IMR-90 (cell line): ENCODE results near the gene PLPP4. TPM values are rescaled to one million over a fixed set of nuclear protein-coding genes. Genes with fewer than 3 reads are reported as not detected.

Source experiments
- ATAC-seq: fragments of 200-7000 bp; cut with Tn5 transposase; 2 replicates; pipeline ENCODE4 v1.9.1; 2020; ENCODE audit warnings: low read depth, mild to moderate bottlenecking, moderate library complexity
- BruUV-seq: library from RNA; stranded (reverse); fragments of 400-500 nt; replicated peaks from 2 replicates; lab custom pipeline; 2021; lab: Mats Ljungman, UMichigan
- CTCF ChIA-PET: fragments of 300-600 bp; formaldehyde crosslinking; extraction: SDS; loops from one replicate; lab custom pipeline; 2021; ENCODE audit warnings: antibody characterized with exemption; lab: Yijun Ruan, JAX
- POLR2A ChIA-PET: fragments of 300-600 bp; sonication (Branson Sonifier 250); formaldehyde crosslinking; loops from one replicate; lab custom pipeline; 2022; ENCODE audit warnings: antibody characterized with exemption; ENCODE audit not compliant: unreplicated experiment; lab: Charles Lee
- DNase-seq: peaks from one replicate; pipeline ENCODE4 v3.0.0; 2013
- H2AFZ ChIP-seq: replicated peaks from 2 replicates; pipeline ENCODE3; 2013; ENCODE audit warnings: low read length, mild to moderate bottlenecking; ENCODE audit not compliant: poor library complexity
- H2AK5ac ChIP-seq: 2 replicates; pipeline ENCODE4 v1.6.1; 2013; ENCODE audit warnings: low read depth, low read length, inconsistent platforms
- H2AK9ac ChIP-seq: replicated peaks from 2 replicates; pipeline ENCODE3; 2013; ENCODE audit warnings: mild to moderate bottlenecking, low read depth, low read length, moderate library complexity; ENCODE audit not compliant: poor library complexity
- H2BK120ac ChIP-seq: 2 replicates; pipeline ENCODE4 v1.6.1; 2013; ENCODE audit warnings: low read depth, low read length, inconsistent platforms
- H2BK15ac ChIP-seq: 3 replicates; pipeline ENCODE4 v1.6.1; 2013; ENCODE audit warnings: low read depth, low read length, inconsistent platforms
- H2BK20ac ChIP-seq: 2 replicates; pipeline ENCODE4 v1.6.1; 2013; ENCODE audit warnings: low read depth, mild to moderate bottlenecking, inconsistent platforms, low read length, moderate library complexity
- H2BK5ac ChIP-seq: 2 replicates; pipeline ENCODE4 v1.6.1; 2013; ENCODE audit warnings: mild to moderate bottlenecking, low read depth, low read length, inconsistent platforms; ENCODE audit not compliant: poor library complexity, severe bottlenecking
- H3K14ac ChIP-seq: replicated peaks from 2 replicates; pipeline ENCODE4 v1.6.1; 2013; ENCODE audit warnings: low read depth, low read length, inconsistent platforms
- H3K18ac ChIP-seq: 2 replicates; pipeline ENCODE4 v1.6.1; 2013; ENCODE audit warnings: low read depth, low read length, control low read depth
- H3K23ac ChIP-seq: 2 replicates; pipeline ENCODE4 v1.6.1; 2013; ENCODE audit warnings: low read depth, low read length, inconsistent platforms
- H3K27ac ChIP-seq: 2 replicates; pipeline ENCODE4 v1.5.1; 2013; ENCODE audit warnings: mild to moderate bottlenecking, control low read depth, low read length; ENCODE audit not compliant: insufficient read depth
- H3K27me3 ChIP-seq: 2 replicates; pipeline ENCODE4 v1.6.1; 2013; ENCODE audit warnings: low read length; ENCODE audit not compliant: control insufficient read depth, insufficient read depth
- H3K36me3 ChIP-seq: 2 replicates; pipeline ENCODE4 v1.6.1; 2013; ENCODE audit warnings: low read length, mixed read lengths; ENCODE audit not compliant: control insufficient read depth, insufficient read depth
- H3K4ac ChIP-seq: 2 replicates; pipeline ENCODE4 v1.6.1; 2013; ENCODE audit warnings: low read depth, low read length, inconsistent platforms
- H3K4me1 ChIP-seq: 2 replicates; pipeline ENCODE4 v1.6.1; 2013; ENCODE audit warnings: low read length, mixed read lengths; ENCODE audit not compliant: control insufficient read depth, insufficient read depth
- H3K4me2 ChIP-seq: 2 replicates; pipeline ENCODE4 v1.6.1; 2013; ENCODE audit warnings: low read depth, mild to moderate bottlenecking, control low read depth, low read length, moderate library complexity
- H3K4me3 ChIP-seq: 2 replicates; pipeline ENCODE4 v1.5.1; 2013; ENCODE audit warnings: low read depth, mild to moderate bottlenecking, control low read depth, low read length, moderate library complexity; ENCODE audit not compliant: insufficient read depth
- H3K56ac ChIP-seq: 2 replicates; pipeline ENCODE4 v1.6.1; 2013; ENCODE audit warnings: low read length, inconsistent platforms; ENCODE audit not compliant: insufficient read depth; ENCODE audit errors: extremely low read depth
- H3K79me1 ChIP-seq, 2 experiments: 2 replicates each; pipeline ENCODE4 v1.6.1; 2013; ENCODE audit warnings: low read length in 2 of 2, inconsistent platforms in 1 of 2, low read depth in 1 of 2
- H3K9ac ChIP-seq: 2 replicates; pipeline ENCODE4 v1.6.1; 2013; ENCODE audit warnings: low read depth, low read length, control low read depth
- H3K9me1 ChIP-seq: 2 replicates; pipeline ENCODE4 v1.6.1; 2013; ENCODE audit warnings: low read length, inconsistent platforms; ENCODE audit not compliant: insufficient read depth
- H3K9me3 ChIP-seq: 2 replicates; pipeline ENCODE4 v1.6.1; 2013; ENCODE audit warnings: low read length; ENCODE audit not compliant: control insufficient read depth, insufficient read depth
- H4K20me1 ChIP-seq: 2 replicates; pipeline ENCODE4 v1.6.1; 2013; ENCODE audit warnings: low read length, inconsistent platforms; ENCODE audit not compliant: insufficient read depth
- H4K5ac ChIP-seq: 2 replicates; pipeline ENCODE4 v1.6.1; 2013; ENCODE audit warnings: mild to moderate bottlenecking, low read depth, low read length, control low read depth
- H4K8ac ChIP-seq, 2 experiments: 2 replicates each; pipeline ENCODE4 v1.6.1; 2013; ENCODE audit warnings: low read depth in 2 of 2, low read length in 2 of 2, control low read depth in 1 of 2, inconsistent platforms in 1 of 2
- H4K91ac ChIP-seq: 2 replicates; pipeline ENCODE4 v1.6.1; 2013; ENCODE audit warnings: low read depth, low read length, inconsistent platforms; ENCODE audit not compliant: insufficient read depth
- ELK1 ChIP-seq: fragments of 150-350 bp; IDR thresholded peaks from 2 replicates; pipeline ENCODE4 v1.6.1; 2016; ENCODE audit warnings: low read depth, mild to moderate bottlenecking, low read length, moderate library complexity, borderline replicate concordance
- FOS ChIP-seq: fragments of 150-350 bp; IDR thresholded peaks from 2 replicates; pipeline ENCODE4 v1.6.1; 2016; ENCODE audit warnings: low read depth, low read length
- MAFK ChIP-seq: IDR thresholded peaks from 2 replicates; pipeline ENCODE4 v1.6.1; 2012; ENCODE audit warnings: low read depth, low read length, improper control_type of control experiment
- NFE2L2 ChIP-seq: fragments of 150-350 bp; IDR thresholded peaks from 2 replicates; pipeline ENCODE4 v1.6.1; 2016; ENCODE audit warnings: low read depth, mild to moderate bottlenecking, low read length
- POLR2A ChIP-seq: IDR thresholded peaks from 2 replicates; pipeline ENCODE4 v1.6.1; 2012; ENCODE audit warnings: mild to moderate bottlenecking, low read depth, low read length
- RAD21 ChIP-seq: IDR thresholded peaks from 2 replicates; pipeline ENCODE4 v1.6.1; 2012; ENCODE audit warnings: low read length, improper control_type of control experiment
- RCOR1 ChIP-seq: IDR thresholded peaks from 2 replicates; pipeline ENCODE4 v1.6.1; 2012; ENCODE audit warnings: mild to moderate bottlenecking, low read length, improper control_type of control experiment; ENCODE audit not compliant: insufficient replicate concordance
- RFX5 ChIP-seq: IDR thresholded peaks from 2 replicates; pipeline ENCODE4 v1.8.0; 2012; ENCODE audit warnings: low read depth, mild to moderate bottlenecking, low read length, moderate library complexity
- WGBS, 2 experiments: methylation state at CpG; one replicate each; pipeline versions ENCODE4 v1.1.5 to v1.1.7; 2013; ENCODE audit warnings: missing lambda C conversion rate in 2 of 2; ENCODE audit not compliant: insufficient read length in 1 of 2; ENCODE audit errors: extremely low coverage in 2 of 2; 5-methylcytosine and 5-hydroxymethylcytosine counted together
- dilution Hi-C: fragments of 300-500 bp; cut with HindIII; formaldehyde crosslinking; loops from one replicate; pipeline ENCODE4 v1.14.3; 2018; ENCODE audit warnings: low sequenced_read_pairs; ENCODE audit not compliant: unreplicated experiment
- in situ Hi-C: fragments of 300-500 bp; cut with MboI; formaldehyde crosslinking; loops from 3 replicates; pipeline ENCODE4 v1.14.3; 2019; ENCODE audit warnings: low sequenced_read_pairs, inconsistent platforms, mixed read lengths
- intact Hi-C: fragments of 100-400 bp; cut with micrococcal nuclease; formaldehyde crosslinking; loops from 2 replicates; pipeline ENCODE4 v1.10.0; 2022
- polyA plus RNA-seq, 3 experiments: library from polyadenylated mRNA; depleted of rRNA; stranded (reverse); fragments of >200 nt; gene quantifications; 2 replicates each; pipeline ENCODE4 v1.2.3, GENCODE V29; 2012; ENCODE audit warnings: low replicate concordance in 1 of 3
- total RNA-seq: library from RNA; depleted of rRNA; stranded (reverse); fragments of >200 nt; gene quantifications from 2 replicates; pipeline ENCODE4 v1.2.3, GENCODE V29; 2012

PLPP4 gene
- total and polyA plus RNA-seq, 2 of the 4 experiments (the other 2 are of a cell fraction), result 0.18 to 0.60 TPM

GRCh38 chr10:120466006-120466405 is 9.0 kb downstream of the PLPP4 start:
- H4K91ac ChIP-seq, result no peak overlapping the region
- ChIA-PET POLR2A (no interaction called here), CTCF (no interaction called here)
- no peak overlapping the region for H2BK5ac ChIP-seq
- dilution Hi-C loops (no loop called here), in situ Hi-C loops (no loop called here), intact Hi-C loops (no loop called here)
- no peak overlapping the region for H4K5ac ChIP-seq
- no peaks in the 10 kb centered on the region for H3K4me1 ChIP-seq
- H2BK15ac ChIP-seq, result no peak overlapping the region
- WGBS, 2 experiments, result no CpG with 5 or more reads among the region's 2 CpGs
- BruUV-seq, result no TSS peak
- no peak overlapping the region for H3K27ac ChIP-seq
- H2AK5ac ChIP-seq, result no peak overlapping the region
- DNase-seq, result no peak
- TF ChIP-seq MAFK, result no peak
- no peak for TF ChIP-seq RCOR1
- TF ChIP-seq RFX5, result no peak
- TF ChIP-seq POLR2A, result no peak
- TF ChIP-seq NFE2L2, result no peak
- no peak for TF ChIP-seq RAD21
- TF ChIP-seq ELK1, result no peak
- TF ChIP-seq FOS, result no peak
- no peak overlapping the region for H3K18ac ChIP-seq
- H3K23ac ChIP-seq, result no peak overlapping the region
- peaks cover 10% of the 10 kb centered on the region for H3K9me3 ChIP-seq
- H3K9me1 ChIP-seq, result no peaks in the 10 kb centered on the region
- no peak overlapping the region for H3K56ac ChIP-seq
- no peak overlapping the region for H2AFZ ChIP-seq
- H3K4me2 ChIP-seq, result no peak overlapping the region
- H4K20me1 ChIP-seq, result no peaks in the 10 kb centered on the region
- H3K4me3 ChIP-seq, result no peak overlapping the region
- no peak overlapping the region for H4K8ac ChIP-seq
- no peak overlapping the region for H3K14ac ChIP-seq
- H3K27me3 ChIP-seq, result no peaks in the 10 kb centered on the region
- H3K79me1 ChIP-seq, result no peaks in the 10 kb centered on the region
- H3K36me3 ChIP-seq, result no peaks in the 10 kb centered on the region
- no peak overlapping the region for H2BK20ac ChIP-seq
- H3K9ac ChIP-seq, result no peak overlapping the region
- ATAC-seq, result no peak
- no peak overlapping the region for H2AK9ac ChIP-seq
- H2BK120ac ChIP-seq, result no peak overlapping the region
- no peak overlapping the region for H3K4ac ChIP-seq
